ENCODE data around the gene COX11. TPM values are rescaled to one million over a fixed set of nuclear protein-coding genes. Genes with fewer than 3 reads are reported as not detected.

COX11 gene
- total and polyA plus RNA-seq, 2 of the 8 experiments (the other 6 are each of a cell fraction or from before 2014, with no cell fraction given) = 43.0 to 54.1 TPM

- H3K79me2 ChIP-seq (ENCODE audit: control insufficient read depth in 1 of 2, insufficient read depth in 2 of 2, low read length in 2 of 2) = peaks cover 2 to 84% of the 10 kb centered on the region in 2 experiments; a peak in 3 of 4 replicates
- no peak for DNase-seq (ENCODE audit: low read depth in 1 of 2, low spot score in 2 of 2)
- CTCF ChIA-PET (ENCODE audit: partially characterized antibody) = interaction anchor here (0.9 kb wide), 1 partner anchor 55 kb away, joined by 4 read pairs; no protein-coding TSS in a partner anchor
- TF ChIP-seq POLR2AphosphoS5 (IDR thresholded peaks at IDR 0.05; ENCODE audit: low read depth, low read length) = no peak
- TF ChIP-seq SIRT6 (IDR thresholded peaks at IDR 0.05; ENCODE audit: low read length) = no peak
- no peak for TF ChIP-seq USF2 (IDR thresholded peaks at IDR 0.05; ENCODE audit: low read length)
- TF ChIP-seq SP4 (IDR thresholded peaks at IDR 0.05; ENCODE audit: low read length) = no peak
- TF ChIP-seq EZH2 (IDR thresholded peaks at IDR 0.05; ENCODE audit: low read depth, low read length, severe bottlenecking) = no peak
Measured at GRCh38 chr17:54971901-54972300, 3.4 kb upstream of the COX11 start.

More at GRCh38 chr17:54971901-54972300, 3.4 kb upstream of the COX11 start:
- no peak overlapping the region for H2BK120ac ChIP-seq (replicated peaks; ENCODE audit: low read depth, low read length)
- H3K4ac ChIP-seq (replicated peaks; ENCODE audit: insufficient read length, low read depth, low read length) = no peak overlapping the region
- no peak overlapping the region for H3K4me2 ChIP-seq (ENCODE audit: insufficient read depth in 1 of 2, low read depth in 2 of 2, low read length in 2 of 2)
- H2AK5ac ChIP-seq (ENCODE audit: low read depth, low read length) = no peak overlapping the region
- no peak overlapping the region for H3K14ac ChIP-seq (ENCODE audit: insufficient read length)
- no peak overlapping the region for H3K4me3 ChIP-seq (ENCODE audit: extremely low read depth in 1 of 4, insufficient read depth in 2 of 4, low read depth in 3 of 4, low read length in 4 of 4)
- no peak overlapping the region for H3K23ac ChIP-seq (ENCODE audit: insufficient read length)
- no peak overlapping the region for H4K5ac ChIP-seq (ENCODE audit: insufficient read length, low read depth, low read length)
- peaks cover 7% of the 10 kb centered on the region; the same call in 1 of the 2 replicates for H3K23me2 ChIP-seq (ENCODE audit: low read depth, low read length)
- no peak overlapping the region for H3K9ac ChIP-seq (replicated peaks in 1 of 4; ENCODE audit: extremely low read depth in 1 of 4, low read depth in 3 of 4, low read length in 3 of 4)
- H3K79me1 ChIP-seq (ENCODE audit: low read depth, low read length) = peaks cover 5% of the 10 kb centered on the region; the same call in 1 of the 2 replicates
- no peak overlapping the region for H4K91ac ChIP-seq (replicated peaks; ENCODE audit: insufficient read length, low read length)
- no peak overlapping the region for H2BK20ac ChIP-seq (ENCODE audit: low read length)
- no peak for FAIRE-seq
- H3K9me3 ChIP-seq (ENCODE audit: insufficient read depth in 2 of 2, low read depth in 1 of 2, low read length in 1 of 2) = no peaks in the 10 kb centered on the region
- peaks cover 0 to 4% (median 0%) of the 10 kb centered on the region in 4 experiments; a peak in 1 of 8 replicates for H3K36me3 ChIP-seq (ENCODE audit: control insufficient read depth in 2 of 4, insufficient read depth in 4 of 4, low read length in 3 of 4)
- WGBS, 2 experiments (ENCODE audit: extremely low coverage in 1 of 2, insufficient coverage in 1 of 2, insufficient read length in 1 of 2, insufficient replicate concordance in 2 of 2, low coverage in 1 of 2, low lambda C conversion rate in 2 of 2, missing lambda C conversion rate in 1 of 2) = 91% methylated on average over 3 of the region's 3 CpGs; no CpG with 5 or more reads in 1 of the 2 experiments
- peaks cover 0 to 5% (median 0%) of the 10 kb centered on the region in 4 experiments; a peak in 2 of 7 replicates for H3K4me1 ChIP-seq (replicated peaks in 1 of 4; ENCODE audit: control insufficient read depth in 3 of 4, insufficient read depth in 4 of 4, low read length in 3 of 4)
- H3K27ac ChIP-seq (ENCODE audit: low read depth, low read length) = no peak overlapping the region
- H2BK15ac ChIP-seq (ENCODE audit: low read length) = no peak overlapping the region
- H3K27me3 ChIP-seq (replicated peaks in 1 of 4; ENCODE audit: control insufficient read depth in 3 of 4, extremely low read depth in 1 of 4, insufficient read depth in 3 of 4, low read length in 3 of 4) = no peaks in the 10 kb centered on the region
- POLR2A ChIA-PET (ENCODE audit: partially characterized antibody) = no interaction called here
- H4K8ac ChIP-seq (ENCODE audit: extremely low read depth, insufficient read depth, low read length) = no peak overlapping the region
- no peak overlapping the region for H2BK5ac ChIP-seq (ENCODE audit: low read depth, low read length)
- H2BK12ac ChIP-seq (ENCODE audit: low read depth, low read length) = no peak overlapping the region
- peaks cover 0 to 2% of the 10 kb centered on the region in 2 experiments for H4K20me1 ChIP-seq (replicated peaks in 1 of 2; ENCODE audit: control insufficient read depth in 1 of 2, insufficient read depth in 2 of 2, low read length in 2 of 2)
- no peak overlapping the region for H2AFZ ChIP-seq (ENCODE audit: low read length)
- no peak overlapping the region for H3K56ac ChIP-seq (replicated peaks; ENCODE audit: insufficient read length, low read depth, low read length)
- H3K18ac ChIP-seq (ENCODE audit: extremely low read depth, low read length) = no peak overlapping the region

All from H1 (cell line).